ENCODE results near the gene CCDC13.
"Not testable (repeated sequence)": the region's sequence is repeated elsewhere in the genome, so short reads cannot be mapped to it uniquely, and the experiment has no call there.

Gene CCDC13, protein sequence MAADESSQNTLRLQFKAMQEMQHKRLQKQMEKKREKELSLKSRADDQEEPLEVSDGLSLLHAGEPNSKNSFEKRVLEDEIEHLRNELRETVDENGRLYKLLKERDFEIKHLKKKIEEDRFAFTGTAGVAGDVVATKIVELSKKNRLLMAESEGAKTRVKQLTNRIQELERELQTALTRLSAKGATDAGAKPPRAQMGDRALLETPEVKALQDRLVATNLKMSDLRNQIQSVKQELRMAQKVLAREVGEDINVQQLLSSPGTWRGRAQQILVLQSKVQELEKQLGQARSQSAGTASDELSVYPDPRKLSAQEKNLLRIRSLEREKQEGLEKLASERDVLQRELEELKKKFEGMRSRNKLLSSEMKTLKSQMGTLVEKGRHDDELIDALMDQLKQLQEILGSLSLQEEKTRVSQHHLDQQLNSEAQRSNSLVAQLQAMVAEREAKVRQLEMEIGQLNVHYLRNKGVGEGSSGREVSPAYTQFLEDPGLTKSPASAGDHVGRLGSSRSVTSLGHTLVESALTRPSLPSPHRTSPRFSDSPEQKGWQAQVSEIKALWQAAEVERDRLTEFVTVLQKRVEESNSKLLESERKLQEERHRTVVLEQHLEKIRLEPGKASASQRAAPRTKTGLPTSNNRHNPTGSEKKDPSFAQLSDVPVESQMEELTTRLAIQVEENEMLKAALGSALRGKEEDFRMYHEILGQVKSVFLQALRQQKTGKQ

DNA sequence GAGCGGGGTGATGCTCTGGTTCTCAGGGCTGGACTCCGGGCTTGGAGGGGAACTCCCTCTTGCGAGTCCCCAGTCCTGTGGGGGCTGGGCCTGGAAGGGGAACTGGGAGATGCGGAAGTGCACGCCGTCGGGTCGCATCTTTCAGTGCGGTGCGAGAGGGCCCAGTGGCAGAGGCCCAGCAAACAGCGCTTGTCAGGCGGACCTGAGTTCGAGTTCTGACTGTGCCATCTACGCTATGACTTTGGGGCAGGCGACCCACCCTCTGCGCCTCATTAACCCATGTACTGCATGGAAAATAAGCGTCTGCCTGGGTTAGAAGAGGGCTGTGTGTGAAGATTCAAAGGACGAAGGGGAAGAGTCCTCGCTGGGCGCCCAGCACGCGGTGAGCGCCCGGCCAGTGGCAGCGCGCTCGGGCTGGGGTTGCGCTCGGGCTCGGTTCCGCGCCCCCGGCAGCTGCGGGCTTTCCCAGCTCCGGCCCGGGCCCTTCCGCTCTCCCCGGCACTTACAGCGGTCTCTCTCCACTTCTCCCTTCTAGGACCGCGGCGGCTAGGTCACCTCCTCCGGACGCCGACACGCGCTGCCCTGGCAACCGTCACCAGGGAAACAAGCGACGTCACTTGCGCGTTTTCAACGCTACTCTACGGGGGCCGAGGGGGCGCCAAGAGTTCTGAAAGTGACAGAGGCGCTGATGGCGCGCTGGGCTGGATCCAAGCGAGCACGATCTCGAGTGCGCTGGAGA, at the start of gene CCDC13:
Gene CCDC13 (minus strand): TSS at position 584 of the 739 bp plus-strand sequence. CDS start 14,908 bp downstream, outside the sequence.
- peak; percentile 79 to 85 for DNase-seq

GRCh38 chr3:42822828-42823227, 49.8 kb upstream of the CCDC13 start:
- no peak for DNase-seq

- no peak for DNase-seq
Measured at GRCh38 chr3:42820746-42821051, 47.6 kb upstream of the CCDC13 start.

DNA sequence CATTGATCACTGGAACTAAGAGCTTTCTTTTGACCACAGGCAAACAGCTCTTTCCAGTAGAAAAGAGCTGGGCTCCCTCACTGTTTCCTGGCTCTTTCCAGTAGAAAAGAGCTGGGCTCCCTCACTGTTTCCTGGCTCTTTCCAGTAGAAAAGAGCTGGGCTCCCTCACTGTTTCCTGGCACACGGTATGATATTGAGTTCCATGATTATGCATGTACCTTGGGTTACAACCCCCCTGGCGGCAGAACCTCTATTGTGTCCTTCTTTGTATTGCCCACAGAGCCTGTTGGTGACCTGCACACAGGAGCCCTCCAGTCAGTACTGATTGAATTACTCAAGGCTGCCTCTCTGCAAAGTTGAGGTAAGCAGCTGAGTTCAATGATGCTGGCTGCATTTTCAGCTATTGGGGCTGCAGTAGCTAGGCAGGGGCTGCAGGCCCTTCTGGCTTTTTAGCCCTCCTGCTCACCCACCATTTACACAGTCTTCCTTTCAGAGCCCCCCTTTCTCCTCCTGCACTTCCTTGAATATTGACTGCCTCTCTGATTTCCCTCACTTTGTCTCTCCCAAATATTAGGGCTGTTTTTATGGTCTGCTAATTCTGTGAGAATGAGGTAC, 46.4 kb upstream of the CCDC13 start:
- peak; percentile 50 to 86 for DNase-seq

DNA sequence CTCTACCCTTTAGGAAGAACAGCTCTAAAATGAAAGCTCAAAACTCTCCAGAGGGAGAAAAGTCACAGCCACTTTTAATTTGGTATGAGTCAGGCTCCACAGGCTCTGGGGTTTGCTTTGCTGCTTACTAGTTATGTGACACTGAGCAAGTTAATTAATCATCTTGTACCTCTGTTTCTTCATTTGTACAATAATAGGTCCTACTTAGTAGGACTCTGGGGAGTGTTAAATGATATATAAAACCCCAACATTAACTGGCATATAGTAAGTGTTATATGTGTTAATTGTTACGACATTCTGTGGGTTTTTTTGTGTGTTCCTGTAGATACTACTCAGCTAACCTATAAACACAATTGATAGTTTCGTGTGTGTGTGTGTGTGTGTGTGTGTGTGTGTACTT, 42.8 kb upstream of the CCDC13 start:
- DNase-seq = no peak

DNA sequence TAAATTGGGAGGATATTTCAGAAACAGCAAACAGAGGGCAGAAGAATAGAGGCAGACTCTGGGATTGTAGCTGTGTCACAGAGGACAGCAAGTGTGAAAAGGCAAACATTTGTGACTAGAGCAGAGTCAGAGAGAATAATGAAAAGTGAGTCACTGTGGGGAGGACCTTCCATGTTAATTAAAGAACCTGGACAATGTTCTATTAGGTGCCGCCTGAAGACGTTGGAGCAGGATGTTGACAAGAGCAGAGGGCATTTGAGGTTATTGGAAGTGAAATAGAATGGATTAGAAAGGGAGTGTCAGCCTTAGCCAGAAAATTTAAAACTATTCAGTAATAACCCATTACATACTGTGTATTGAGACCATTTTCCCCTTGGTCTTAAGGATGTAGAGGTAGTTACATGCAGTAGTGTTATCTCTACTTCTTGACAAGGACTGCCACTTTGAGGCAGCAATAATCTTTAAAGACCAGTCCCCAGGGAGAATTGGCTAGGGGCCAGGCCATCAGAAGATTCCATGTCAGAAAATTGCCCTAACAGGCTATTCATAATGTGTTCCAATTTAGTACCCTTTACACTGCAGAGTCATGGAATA, 42.0 kb upstream of the CCDC13 start:
- DNase-seq = peak; percentile 1 to 16

- no peak for DNase-seq
Measured at GRCh38 chr3:42814246-42814645, 41.2 kb upstream of the CCDC13 start.

GRCh38 chr3:42811118-42811883, 38.2 kb upstream of the CCDC13 start:
- not testable (repeated sequence) for DNase-seq

GRCh38 chr3:42810706-42811105, 37.7 kb upstream of the CCDC13 start:
- not testable (repeated sequence) for DNase-seq

- no peak for DNase-seq
Measured at GRCh38 chr3:42809202-42809601, 36.1 kb upstream of the CCDC13 start, which contains the start of gene ACKR2. TSS of gene ACKR2 (plus strand) at chr3:42809445. CDS start at chr3:42864503, 55,058 bp downstream.

DNA sequence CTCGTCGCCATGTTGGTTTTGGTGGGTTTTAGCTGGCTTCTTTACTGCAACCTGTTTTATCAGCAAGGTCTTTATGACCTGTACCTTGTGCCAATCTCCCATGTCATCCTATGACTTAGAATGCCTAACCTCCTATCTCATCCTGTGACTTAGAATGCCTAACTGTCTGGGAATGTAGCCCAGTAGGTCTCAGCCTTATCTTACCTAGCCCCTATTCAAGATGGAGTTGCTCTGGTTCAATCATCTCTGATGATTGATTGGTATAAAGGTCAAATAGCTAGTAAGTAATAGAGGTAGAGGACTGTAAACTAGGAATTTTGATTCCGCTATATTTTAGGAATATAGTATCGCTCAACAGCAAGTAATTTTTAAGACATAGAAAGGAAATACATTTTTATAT, 34.9 kb upstream of the CCDC13 start:
- DNase-seq = no peak

GRCh38 chr3:42805141-42805821, 32.2 kb upstream of the CCDC13 start:
- DNase-seq = peak in 1 of 2 experiments; percentile 15

GRCh38 chr3:42804831-42805132, 31.7 kb upstream of the CCDC13 start:
- DNase-seq = no peak

DNA sequence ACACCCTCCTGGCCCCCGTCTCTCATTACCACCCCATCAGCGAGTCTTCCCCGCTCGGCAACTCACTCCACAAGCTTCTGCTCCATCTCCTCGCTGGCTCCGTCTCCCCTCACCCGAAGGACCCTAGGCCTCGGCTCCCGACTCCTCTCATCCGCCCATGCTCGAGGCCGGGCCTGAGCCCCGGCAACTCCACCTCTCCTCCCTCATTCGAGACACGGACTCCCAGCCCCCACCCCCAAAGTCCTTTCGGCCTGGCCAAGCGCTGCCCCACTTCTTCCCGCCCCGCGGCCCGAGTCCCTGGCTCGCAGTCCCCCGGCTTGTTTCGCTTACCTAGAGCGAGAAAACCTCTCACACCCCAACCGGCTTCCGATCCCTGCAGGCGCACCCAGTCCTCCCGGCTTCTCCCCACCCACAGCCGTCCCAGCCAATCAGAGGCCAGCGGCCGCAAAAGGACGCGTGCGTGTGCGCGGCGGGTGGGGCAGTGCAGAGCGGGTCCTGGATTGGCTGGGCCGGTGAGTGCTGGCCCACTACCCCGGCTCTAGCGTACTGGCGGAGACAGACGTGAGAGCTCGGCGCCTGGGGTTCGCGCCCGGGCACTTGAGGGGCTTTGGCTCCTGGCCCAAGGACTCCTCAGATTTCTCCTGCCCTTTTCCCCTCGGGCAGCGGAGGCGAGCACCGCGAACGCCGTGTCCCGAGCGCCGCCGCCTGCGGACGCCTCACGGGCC, 31.2 kb upstream of the CCDC13 start, which contains the start of gene HIGD1A:
Gene HIGD1A (minus strand): TSS at position 385 of the 725 bp plus-strand sequence. CDS start 10,237 bp downstream, outside the sequence.
- DNase-seq = peak; percentile 94

- DNase-seq = peak; percentile 55 to 66
Measured at GRCh38 chr3:42803414-42804105, 30.5 kb upstream of the CCDC13 start.

DNA sequence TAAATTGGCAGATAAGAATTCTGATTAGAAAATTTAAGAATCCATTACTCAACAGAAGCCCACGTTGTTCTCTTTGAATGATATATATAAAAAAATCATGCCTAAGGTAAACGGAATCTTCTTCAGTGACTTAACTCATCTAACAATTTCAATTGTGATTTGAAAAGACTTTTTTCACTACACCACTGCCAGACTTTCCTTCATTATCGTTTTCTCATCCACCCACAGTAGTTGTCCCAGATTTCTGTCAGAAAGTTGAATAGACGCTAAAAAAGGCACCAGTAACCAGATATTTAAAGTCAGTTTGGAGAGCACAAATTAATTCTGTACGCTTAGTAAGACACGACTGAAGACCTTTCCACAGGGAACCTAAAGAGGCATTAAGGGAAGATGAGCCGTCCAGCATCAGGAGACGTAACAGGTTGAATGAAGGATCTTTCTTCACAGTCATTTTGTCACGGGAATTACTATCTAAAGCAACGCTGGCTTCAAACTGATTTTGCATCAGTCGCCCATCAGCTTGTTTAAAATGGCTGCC, 29.9 kb upstream of the CCDC13 start:
- DNase-seq = no peak

DNA sequence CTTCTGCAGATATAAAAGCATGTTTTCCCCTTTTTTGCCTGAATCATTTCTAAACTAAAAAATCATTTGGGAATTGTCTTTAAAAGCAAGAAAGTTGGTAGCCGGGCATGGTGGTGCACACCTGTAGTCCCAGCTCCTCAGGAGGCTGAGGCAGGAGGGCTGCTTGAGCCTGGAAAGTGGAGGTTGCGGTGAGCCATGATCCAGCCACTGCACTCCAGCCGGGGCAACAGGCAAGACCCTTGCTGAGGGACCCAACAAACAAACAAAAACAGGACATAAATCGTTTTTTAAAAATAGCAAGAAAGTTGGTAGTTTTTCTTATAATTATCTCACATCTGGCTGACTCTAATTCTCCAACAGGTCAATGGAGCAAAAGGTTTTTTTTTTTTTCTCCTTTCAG, 28.7 kb upstream of the CCDC13 start:
- no peak for DNase-seq

- no peak for DNase-seq
Measured at GRCh38 chr3:42801048-42801620, 28.1 kb upstream of the CCDC13 start.

- no peak for DNase-seq
Measured at GRCh38 chr3:42800251-42800650, 27.2 kb upstream of the CCDC13 start.
